GM12891 (cell line): ENCODE results near the gene ALKAL2. TPM values are rescaled to one million over a fixed set of nuclear protein-coding genes. Genes with fewer than 3 reads are reported as not detected.
A peak's percentile ranks its signal among the peaks of the same experiment; 100 is the strongest.
"Not testable (repeated sequence)": the region's sequence is repeated elsewhere in the genome, so short reads cannot be mapped to it uniquely, and the experiment has no call there.

Experiments used
- DNase-seq: peaks from one replicate; pipeline ENCODE4 v3.0.0; 2011; ENCODE audit warnings: low spot score; ENCODE audit not compliant: insufficient read length
- FAIRE-seq: peaks from 2 replicates; lab custom pipeline; 2011; peaks lifted over from hg19 to GRCh38; lab: Jason Lieb, UNC
- PAX5 ChIP-seq: IDR thresholded peaks from 2 replicates; pipeline ENCODE4 v1.6.1; 2011; ENCODE audit warnings: low read length, moderate library complexity, mild to moderate bottlenecking; ENCODE audit not compliant: insufficient read depth, severe bottlenecking
- POLR2A ChIP-seq: IDR thresholded peaks from 2 replicates; pipeline ENCODE4 v1.6.1; 2011; ENCODE audit warnings: low read depth, low read length, control low read depth
- POLR2AphosphoS5 ChIP-seq: IDR thresholded peaks from 2 replicates; pipeline ENCODE4 v1.6.1; 2011; ENCODE audit warnings: low read depth, low read length, control low read depth
- POU2F2 ChIP-seq: IDR thresholded peaks from 2 replicates; pipeline ENCODE4 v1.6.1; 2011; ENCODE audit warnings: low read depth, mild to moderate bottlenecking, control low read depth, low read length, moderate library complexity
- SPI1 ChIP-seq: IDR thresholded peaks from 2 replicates; pipeline ENCODE4 v1.6.1; 2011; ENCODE audit warnings: low read depth, low read length, control low read depth
- TAF1 ChIP-seq: IDR thresholded peaks from 2 replicates; pipeline ENCODE4 v1.6.1; 2011; ENCODE audit warnings: low read depth, low read length, control low read depth
- polyA plus RNA-seq: library from polyadenylated mRNA; unstranded; fragments of >200 nt; gene quantifications from one replicate; pipeline ENCODE4 v1.2.1, GENCODE V29; 2012; ENCODE audit warnings: low read depth, missing spikeins, inconsistent platforms; ENCODE audit not compliant: missing spikeins

Gene ALKAL2, protein sequence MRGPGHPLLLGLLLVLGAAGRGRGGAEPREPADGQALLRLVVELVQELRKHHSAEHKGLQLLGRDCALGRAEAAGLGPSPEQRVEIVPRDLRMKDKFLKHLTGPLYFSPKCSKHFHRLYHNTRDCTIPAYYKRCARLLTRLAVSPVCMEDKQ
- 0.17 TPM for polyA plus RNA-seq

DNA sequence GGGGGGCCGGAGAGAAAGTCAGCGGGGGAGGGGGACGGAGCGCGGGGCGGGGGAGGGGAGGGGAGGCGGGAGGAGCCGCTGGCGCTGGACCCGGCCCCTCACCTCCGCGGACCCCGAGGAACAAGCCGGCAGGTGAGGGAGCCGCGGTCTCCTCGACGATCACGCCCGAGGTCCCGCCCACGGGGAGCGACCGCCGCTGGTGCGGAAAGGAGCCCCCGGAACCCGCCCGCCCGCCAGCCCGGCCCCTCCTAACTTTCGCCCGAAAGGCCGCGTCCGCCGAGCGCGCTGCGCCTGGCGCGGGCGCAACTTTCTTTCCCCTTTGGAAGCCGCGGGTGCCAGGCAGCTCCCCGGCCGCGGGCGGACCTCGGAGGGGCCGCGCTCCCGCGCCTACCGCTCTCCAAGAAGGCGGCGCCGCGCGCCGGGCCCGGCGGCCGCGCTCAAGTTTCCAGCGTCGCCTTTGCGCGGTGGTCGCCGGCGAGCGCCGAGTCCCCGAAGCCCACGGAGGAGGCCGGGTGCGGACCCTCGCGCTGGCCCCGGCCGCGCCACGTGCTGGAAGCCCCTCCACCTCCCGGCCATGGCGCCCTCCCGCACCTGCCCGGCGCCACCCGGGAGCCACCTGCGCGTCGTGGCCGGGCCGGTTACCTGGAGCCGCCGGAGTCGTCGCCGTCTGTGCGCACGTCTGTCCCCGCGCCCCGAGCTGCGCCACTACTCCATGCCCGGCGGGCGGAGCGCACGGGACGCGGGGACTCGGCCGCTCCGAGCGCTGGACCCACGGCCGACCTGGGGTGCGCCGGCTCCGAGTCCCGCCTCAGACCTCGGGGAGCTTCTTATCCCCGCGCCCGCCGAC, at the start of gene ALKAL2:
TSS of gene ALKAL2 (minus strand) at position 181 of the 847 bp plus-strand sequence. CDS start 256 bp downstream, outside the sequence.
- TF ChIP-seq PAX5 (no peak), SPI1 (no peak), POLR2A (no peak), POLR2AphosphoS5 (no peak), POU2F2 (no peak)
- no peak for FAIRE-seq

DNA sequence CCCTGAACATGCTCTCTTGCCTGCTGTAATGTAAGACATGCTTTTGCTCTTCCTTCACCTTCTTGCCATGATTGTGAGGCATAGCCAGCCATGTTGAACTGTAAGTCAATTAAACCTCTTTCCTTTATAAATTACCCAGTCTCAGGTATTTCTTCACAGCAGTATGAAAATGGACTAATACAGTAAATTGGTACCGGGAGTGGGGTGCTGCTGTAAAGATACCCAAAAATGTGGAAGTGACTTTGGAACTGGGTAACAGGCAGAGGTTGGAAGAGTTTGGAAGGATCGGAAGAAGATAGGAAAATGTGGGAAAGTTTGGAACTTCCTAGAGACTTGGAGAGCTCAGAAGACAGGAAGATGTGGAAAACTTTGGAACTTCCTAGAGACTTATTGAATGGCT, 49.1 kb upstream of the ALKAL2 start:
- not testable (repeated sequence) for DNase-seq, FAIRE-seq

More for the DNA sequence above, at the start of gene ALKAL2:
- peak; percentile 31 for DNase-seq

DNA sequence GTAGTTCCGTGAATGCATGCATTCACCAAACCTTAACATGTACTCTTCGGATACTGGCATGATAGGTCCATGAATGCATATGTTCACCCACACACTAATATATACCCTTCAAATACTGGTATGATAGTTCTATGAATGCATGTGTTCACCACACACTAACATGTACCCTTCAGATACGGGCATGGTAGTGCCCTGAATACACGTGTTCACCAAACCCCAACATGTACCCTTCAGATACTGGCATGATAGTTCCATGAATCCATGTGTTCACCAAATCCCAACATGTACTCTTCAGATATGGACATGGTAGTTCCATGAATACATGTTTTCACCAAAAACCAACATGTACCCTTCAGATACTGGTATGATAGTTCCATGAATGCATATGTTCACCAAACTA, 48.5 kb upstream of the ALKAL2 start:
- TF ChIP-seq POLR2AphosphoS5 (no peak), POU2F2 (no peak), POLR2A (no peak), TAF1 (no peak)
- DNase-seq = no peak
- no peak for FAIRE-seq

DNA sequence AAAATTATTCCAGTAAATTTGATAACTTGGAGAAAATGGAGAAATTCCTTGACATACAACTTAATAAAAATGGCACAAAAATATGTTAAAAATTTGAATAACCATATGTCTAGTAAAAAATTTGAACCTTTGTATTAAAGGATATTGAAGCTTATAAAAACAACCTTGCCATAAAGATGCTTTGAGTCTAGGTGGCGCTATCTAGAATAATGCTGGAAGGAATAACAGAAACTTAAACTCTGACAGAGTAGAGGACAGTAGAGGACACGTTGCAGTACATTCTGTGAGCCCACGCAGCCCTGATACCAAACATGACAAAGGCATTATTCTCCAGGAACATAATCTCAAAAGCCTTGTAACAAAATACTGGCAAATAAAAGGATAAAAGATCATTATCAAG, 44.7 kb upstream of the ALKAL2 start:
- DNase-seq (no peak), FAIRE-seq (no peak)
- TF ChIP-seq PAX5 (no peak), POLR2A (no peak), POLR2AphosphoS5 (no peak), POU2F2 (no peak), TAF1 (no peak), SPI1 (no peak)

DNA sequence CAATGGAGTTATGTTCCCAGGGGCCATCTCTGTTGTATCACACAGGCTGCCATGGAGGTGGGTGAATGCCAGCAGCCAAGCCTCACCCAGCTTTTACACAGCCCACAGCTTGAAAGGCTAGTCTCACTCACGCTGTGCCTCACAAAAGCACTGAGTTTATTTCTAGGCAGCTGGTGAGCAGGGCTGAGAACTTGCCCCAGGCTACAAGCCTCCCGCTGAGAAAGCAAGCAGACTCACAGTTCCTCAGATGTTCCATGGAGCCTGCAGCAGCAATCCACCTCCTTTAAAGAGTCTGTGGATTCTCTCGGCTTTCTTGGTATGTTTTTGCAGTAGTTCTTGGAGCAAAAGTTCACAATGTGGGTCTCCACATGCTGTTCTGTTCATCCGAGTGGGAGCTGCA, 40.9 kb upstream of the ALKAL2 start:
- TF ChIP-seq POLR2A (no peak), POLR2AphosphoS5 (no peak), SPI1 (no peak), TAF1 (no peak), POU2F2 (no peak), PAX5 (no peak)
- no peak for FAIRE-seq
- DNase-seq = no peak

DNA sequence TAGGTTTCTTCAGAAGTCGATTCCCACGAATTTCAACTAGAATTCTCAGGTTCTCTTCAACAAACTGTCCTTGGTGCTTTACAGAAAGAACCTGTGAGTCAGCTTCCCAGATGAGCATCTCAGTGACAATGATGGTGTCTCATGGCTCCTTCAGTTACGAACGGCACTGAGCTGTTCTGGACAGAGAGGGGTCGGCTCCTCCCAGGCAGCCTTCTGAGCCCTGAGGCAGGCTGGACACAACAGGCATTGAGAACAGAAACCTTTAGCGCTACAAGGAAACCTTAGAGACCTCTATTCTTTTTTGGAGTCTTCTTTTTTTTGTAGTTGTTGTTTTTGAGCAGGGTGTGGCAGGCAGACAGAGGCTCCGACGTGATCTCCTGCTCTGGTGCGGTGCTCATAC, 35.1 kb upstream of the ALKAL2 start:
- FAIRE-seq (no peak), DNase-seq (no peak)
- TF ChIP-seq TAF1 (no peak), POLR2A (no peak), POLR2AphosphoS5 (no peak), PAX5 (no peak), SPI1 (no peak), POU2F2 (no peak)

DNA sequence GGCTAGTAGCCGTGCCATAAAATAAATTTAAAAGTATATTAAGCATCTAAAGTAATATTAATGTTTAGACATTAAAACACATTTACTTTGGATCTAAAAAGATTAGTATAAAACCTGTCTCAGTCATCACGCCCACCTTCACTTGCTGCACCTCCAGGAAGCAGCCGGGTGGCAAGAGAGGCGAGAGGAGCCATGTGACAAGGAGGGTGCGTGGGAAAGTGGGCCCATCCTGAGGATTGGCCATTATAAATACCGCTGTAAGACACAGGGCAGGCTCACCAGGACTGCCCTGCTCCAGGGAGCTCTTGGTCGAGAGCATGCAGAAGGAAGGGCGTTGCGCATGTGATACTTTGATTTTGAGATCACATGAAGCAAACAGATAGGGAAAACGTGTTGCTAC, 34.4 kb upstream of the ALKAL2 start:
- DNase-seq = no peak
- FAIRE-seq = no peak
- TF ChIP-seq SPI1 = no peak
- no peak for TF ChIP-seq POLR2A

DNA sequence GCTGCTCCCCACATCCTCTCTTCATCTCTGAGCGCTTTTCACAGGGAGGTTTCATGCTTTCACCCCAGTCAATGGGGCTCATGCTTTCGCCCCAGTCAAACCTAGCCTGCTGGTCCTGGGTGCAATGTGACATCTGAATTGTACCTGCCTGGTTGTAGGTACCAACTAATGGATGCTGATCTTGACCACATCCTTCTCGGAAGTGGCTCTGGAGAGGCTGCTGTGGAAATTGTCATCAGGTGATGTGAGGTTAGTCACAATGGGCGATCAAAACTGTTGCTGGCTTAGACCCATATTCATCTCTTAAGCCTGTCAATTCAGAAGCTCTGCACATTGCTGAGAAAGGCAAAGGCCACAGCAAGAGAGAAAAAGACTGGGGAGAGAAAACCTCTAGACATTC, 32.7 kb upstream of the ALKAL2 start:
- DNase-seq = no peak
- FAIRE-seq = no peak
- TF ChIP-seq POLR2A = no peak
- TF ChIP-seq PAX5 = no peak
- TF ChIP-seq POLR2AphosphoS5 = no peak
- no peak for TF ChIP-seq POU2F2
- TF ChIP-seq SPI1 = no peak
- no peak for TF ChIP-seq TAF1

DNA sequence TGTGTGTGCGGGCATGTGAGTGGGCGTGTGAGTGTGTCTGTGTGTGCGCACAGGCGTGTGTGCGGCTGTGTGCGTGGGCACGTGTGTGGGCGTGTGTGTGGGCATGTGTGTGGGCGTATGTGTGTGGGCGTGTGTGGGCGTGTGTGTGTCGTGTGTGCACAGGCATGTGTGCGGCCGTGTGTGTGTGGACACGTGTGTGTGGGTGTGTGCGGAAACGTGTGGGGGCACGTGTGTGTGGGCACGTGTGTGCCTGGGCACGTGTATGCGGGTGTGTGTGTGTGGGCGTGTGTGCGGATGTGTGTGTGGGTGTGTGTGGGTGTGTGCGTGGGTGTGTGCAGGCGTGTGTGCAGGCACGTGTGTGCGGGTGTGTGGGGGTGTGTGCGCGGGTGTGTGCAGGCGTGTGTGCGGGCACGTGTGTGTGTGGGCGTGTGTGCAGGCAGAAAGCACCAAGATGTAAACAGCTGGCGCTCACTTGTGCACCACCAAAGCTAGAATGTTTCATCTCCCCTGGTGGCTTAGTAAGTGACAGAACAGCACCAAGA, 31.2 kb upstream of the ALKAL2 start:
- FAIRE-seq = peak; percentile 86
- no peak for TF ChIP-seq PAX5
- no peak for DNase-seq
